Esophagus (tissue), 2 donors: ENCODE data around the gene AAMDC. TPM values are rescaled to one million over a fixed set of nuclear protein-coding genes. Genes with fewer than 3 reads are reported as not detected.
"Not testable (repeated sequence)": the region's sequence is repeated elsewhere in the genome, so short reads cannot be mapped to it uniquely, and the experiment has no call there.

ENCODE experiments used
- H3K27ac ChIP-seq, 2 donors: one replicate each; pipeline ENCODE4 v1.5.1; 2013; ENCODE audit warnings: low read depth in 2 of 2, mild to moderate bottlenecking in 2 of 2, inconsistent platforms in 1 of 2, low read length in 1 of 2, moderate library complexity in 1 of 2
- H3K27me3 ChIP-seq, 2 donors: one replicate each; pipeline ENCODE4 v1.6.1; 2013; ENCODE audit warnings: low read length in 2 of 2, control low read depth in 1 of 2, mild to moderate bottlenecking in 1 of 2; ENCODE audit not compliant: insufficient read depth in 2 of 2, control insufficient read depth in 1 of 2
- H3K36me3 ChIP-seq, 2 donors: one replicate each; pipeline ENCODE4 v1.6.1; 2013; ENCODE audit warnings: low read length in 1 of 2; ENCODE audit not compliant: control insufficient read depth in 2 of 2, insufficient read depth in 2 of 2
- H3K4me1 ChIP-seq, 2 donors: one replicate each; pipeline ENCODE4 v1.6.1; 2013; ENCODE audit warnings: low read length in 1 of 2; ENCODE audit not compliant: control insufficient read depth in 2 of 2, insufficient read depth in 2 of 2
- H3K4me3 ChIP-seq, 2 donors: one replicate each; pipeline ENCODE4 v1.5.1; 2013; ENCODE audit warnings: low read length in 2 of 2, mild to moderate bottlenecking in 2 of 2, low read depth in 1 of 2, moderate library complexity in 1 of 2
- H3K9me3 ChIP-seq, 2 donors: one replicate each; pipeline ENCODE4 v1.6.1; 2013; ENCODE audit warnings: mild to moderate bottlenecking in 2 of 2, low read depth in 1 of 2, low read length in 1 of 2, moderate library complexity in 1 of 2; ENCODE audit not compliant: control insufficient read depth in 2 of 2, insufficient read depth in 1 of 2
- WGBS, 2 donors: extraction: QIAGEN DNeasy Blood & Tissue Kit; methylation state at CpG; one replicate each; pipeline ENCODE4 v1.1.7; 2013; 5-methylcytosine and 5-hydroxymethylcytosine counted together
- polyA plus RNA-seq, 2 donors: library from polyadenylated mRNA; stranded (reverse); fragments of 200-250 nt; gene quantifications; one replicate each; pipeline ENCODE4 v1.2.3, GENCODE V29; 2013
- donor health status: healthy with polysubstance abuse.
- donor health status: Bipolar disorder and iron deficiency.

AAMDC gene
- polyA plus RNA-seq, 2 donors = 29.6 to 35.2 TPM

DNA sequence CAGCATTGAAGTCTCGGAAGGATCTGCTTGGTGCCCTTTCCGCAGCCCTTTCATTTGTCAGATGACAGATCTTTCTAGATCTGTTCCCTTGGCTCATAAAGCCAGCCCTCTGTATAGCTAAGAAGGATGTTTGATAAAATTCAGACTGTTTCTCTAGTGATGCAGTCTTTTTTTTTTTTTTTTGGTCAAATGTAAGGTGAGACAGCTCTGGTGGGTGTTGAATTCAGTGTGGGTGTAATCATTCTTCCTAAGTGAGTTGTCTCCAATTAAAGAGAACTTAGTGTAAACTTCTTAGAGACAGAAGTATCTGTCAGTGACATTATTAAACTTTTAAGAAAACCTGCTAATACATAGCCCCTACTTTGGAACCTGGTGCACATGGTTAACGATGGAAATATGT, 53.3 kb downstream of the AAMDC start:
- no peaks in the 10 kb centered on the region for H3K9me3 ChIP-seq
- peaks cover 3 to 15% of the 10 kb centered on the region in 2 donors for H3K36me3 ChIP-seq
- H3K27me3 ChIP-seq = no peaks in the 10 kb centered on the region
- no peak overlapping the region for H3K4me3 ChIP-seq
- no peak overlapping the region for H3K27ac ChIP-seq
- WGBS, 2 donors = 94% methylated on average over 3 of the region's 3 CpGs
- H3K4me1 ChIP-seq = no peaks in the 10 kb centered on the region

DNA sequence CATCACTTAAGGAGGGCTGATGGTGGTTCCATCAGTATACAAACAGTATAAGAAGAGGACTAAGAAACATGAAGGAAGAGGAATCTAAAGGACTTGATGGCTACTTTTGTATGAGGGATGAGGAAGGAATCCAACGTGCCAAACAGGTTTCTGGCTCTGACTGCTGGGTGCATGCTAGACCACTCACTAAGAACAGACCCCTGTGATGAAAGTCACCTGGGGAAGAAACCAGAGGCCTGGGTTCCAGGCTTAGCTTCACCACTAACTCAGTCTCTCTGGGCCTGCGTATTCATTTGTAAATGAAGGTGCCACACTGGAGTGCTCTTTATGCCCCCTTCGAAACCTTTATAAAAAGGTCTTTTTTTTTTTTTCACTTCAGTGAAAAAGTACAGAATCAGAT, 55.1 kb downstream of the AAMDC start:
- 82 to 86% methylated on average over 3 of the region's 3 CpGs for WGBS, 2 donors
- Histone ChIP-seq H3K27me3 (no peaks in the 10 kb centered on the region), H3K9me3 (no peaks in the 10 kb centered on the region), H3K4me3 (no peak overlapping the region), H3K27ac (no peak overlapping the region), H3K36me3 (peaks cover 0 to 12% of the 10 kb centered on the region in 2 donors), H3K4me1 (no peaks in the 10 kb centered on the region)

DNA sequence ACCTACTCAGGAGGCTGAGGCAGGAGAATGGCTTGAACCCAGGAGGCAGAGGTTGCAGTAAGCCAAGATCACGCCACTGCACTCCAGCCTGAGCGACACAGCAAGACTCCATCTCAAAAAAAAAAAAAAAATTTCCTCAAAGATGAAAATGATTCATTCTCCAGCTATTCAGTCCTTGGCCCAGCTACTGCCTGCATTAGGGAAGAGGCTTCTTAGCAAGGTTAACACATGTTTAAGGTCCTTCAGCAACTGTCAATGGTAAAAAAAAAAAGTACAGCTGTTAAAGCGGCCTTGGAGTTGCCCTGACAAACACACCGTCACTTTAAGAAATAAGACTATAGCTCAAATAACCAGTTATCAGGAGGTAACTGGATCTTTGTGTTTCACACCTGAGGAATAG, 57.3 kb downstream of the AAMDC start:
- 48 to 67% methylated on average over 4 of the region's 4 CpGs for WGBS, 2 donors
- not testable (repeated sequence) for H3K9me3 ChIP-seq, H3K4me3 ChIP-seq, H3K4me1 ChIP-seq, H3K27ac ChIP-seq, H3K27me3 ChIP-seq
- peaks cover 2 to 12% of the 10 kb centered on the region in 2 donors for H3K36me3 ChIP-seq

DNA sequence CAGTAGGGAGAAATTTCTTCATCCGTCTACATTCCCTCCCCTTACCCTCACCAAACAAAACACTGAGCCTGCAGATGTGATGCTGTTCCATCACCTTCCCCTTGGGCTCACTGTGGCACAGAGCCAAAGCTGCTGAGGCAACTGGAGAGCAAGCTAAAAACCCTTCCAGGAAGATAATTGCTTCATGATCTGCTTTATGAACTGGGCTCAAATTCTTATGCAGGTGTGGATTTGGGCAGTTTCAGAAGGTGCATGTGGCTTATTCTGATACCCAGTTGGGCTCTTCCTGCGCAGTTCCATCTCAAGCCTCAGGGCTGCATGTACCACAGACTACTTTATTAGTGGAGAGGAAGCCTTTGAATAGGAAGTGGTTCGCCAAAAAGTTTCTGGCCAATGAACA, 58.3 kb downstream of the AAMDC start:
- Histone ChIP-seq H3K4me1 (no peaks in the 10 kb centered on the region), H3K4me3 (no peak overlapping the region), H3K27ac (no peak overlapping the region), H3K9me3 (no peaks in the 10 kb centered on the region), H3K27me3 (no peaks in the 10 kb centered on the region), H3K36me3 (peaks cover 2 to 12% of the 10 kb centered on the region in 2 donors)
- 85 to 86% methylated on average over 3 of the region's 3 CpGs for WGBS, 2 donors

DNA sequence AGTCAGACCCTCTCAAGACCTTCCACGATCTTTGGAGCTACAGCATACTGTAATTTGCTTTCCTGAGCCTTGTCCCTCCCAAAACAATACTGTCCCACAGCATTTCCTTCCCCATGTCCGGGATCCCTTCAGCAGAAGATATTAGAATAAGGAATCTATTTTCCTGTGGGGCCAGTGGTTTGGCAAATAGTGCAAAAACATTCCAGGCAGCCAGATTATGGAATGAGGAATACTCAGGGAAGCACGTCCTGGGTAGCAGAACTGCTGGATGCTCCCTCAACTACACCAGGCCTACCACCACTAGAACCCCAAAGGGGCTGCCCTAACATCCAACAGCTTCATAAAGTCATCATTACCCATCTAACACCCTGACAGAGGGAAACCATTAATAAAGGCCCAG, 61.5 kb downstream of the AAMDC start:
- Histone ChIP-seq H3K9me3 (no peaks in the 10 kb centered on the region), H3K27ac (no peak overlapping the region), H3K27me3 (no peaks in the 10 kb centered on the region), H3K4me3 (no peak overlapping the region), H3K4me1 (no peaks in the 10 kb centered on the region), H3K36me3 (peaks cover 6 to 8% of the 10 kb centered on the region in 2 donors)
- WGBS, 2 donors = 90 to 91% methylated on average over 3 of the region's 3 CpGs

DNA sequence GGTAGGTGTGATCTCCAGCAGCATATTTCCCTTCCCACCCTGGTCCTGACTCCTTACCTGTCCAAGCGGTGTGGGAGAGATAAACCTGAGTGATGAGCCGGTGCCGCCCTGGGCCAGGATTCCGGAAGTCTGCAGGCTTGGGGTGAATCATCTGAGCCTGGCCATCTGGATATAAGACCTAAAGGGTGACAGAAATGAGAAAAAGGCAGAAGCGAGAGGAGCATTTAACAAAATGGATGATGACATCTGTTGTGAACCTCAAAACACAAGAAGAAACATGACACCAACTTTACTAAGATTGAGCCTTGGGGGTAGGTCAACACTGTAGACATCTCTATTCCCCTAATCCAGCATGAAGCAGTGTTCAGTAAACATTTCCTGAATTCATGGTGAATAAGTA, 62.8 kb downstream of the AAMDC start:
- H3K27ac ChIP-seq = no peak overlapping the region
- 95 to 98% methylated on average over 5 of the region's 5 CpGs for WGBS, 2 donors
- H3K4me1 ChIP-seq = no peaks in the 10 kb centered on the region
- peaks cover 6 to 8% of the 10 kb centered on the region in 2 donors for H3K36me3 ChIP-seq
- no peaks in the 10 kb centered on the region for H3K9me3 ChIP-seq
- no peak overlapping the region for H3K4me3 ChIP-seq
- H3K27me3 ChIP-seq = no peaks in the 10 kb centered on the region

DNA sequence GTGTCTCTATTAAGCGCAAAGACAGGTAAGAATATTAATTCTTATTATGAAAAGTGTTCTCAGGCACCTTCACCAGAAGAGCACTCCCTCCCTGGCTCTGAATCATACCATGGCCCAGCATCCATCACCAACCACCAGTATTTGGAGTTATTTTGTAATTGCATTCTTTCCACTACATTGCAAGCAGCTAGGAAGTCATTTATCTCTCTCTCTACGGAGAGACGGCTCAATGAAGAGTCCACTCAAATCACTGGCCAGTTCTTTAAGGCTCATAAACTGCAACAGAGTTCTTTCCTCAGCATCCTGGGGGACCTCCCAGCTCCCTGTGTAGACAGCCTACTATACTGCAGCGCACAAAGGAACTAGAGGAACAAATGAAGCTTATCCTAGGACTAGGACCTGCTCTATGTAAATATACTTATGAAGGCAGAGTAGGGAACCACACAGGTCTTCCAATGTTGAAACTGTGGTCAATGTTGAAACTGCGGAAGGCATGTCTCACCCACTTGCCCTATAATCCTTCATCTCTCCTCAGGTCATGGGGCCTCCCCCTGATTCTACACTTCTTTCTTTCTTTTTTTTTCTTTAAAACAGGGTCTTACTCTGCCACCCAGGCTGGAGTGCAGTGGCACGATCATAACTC, 63.4 kb downstream of the AAMDC start:
- Histone ChIP-seq H3K27me3 (no peaks in the 10 kb centered on the region), H3K4me1 (no peaks in the 10 kb centered on the region), H3K4me3 (no peak overlapping the region), H3K27ac (no peak overlapping the region), H3K36me3 (peaks cover 6 to 8% of the 10 kb centered on the region in 2 donors), H3K9me3 (no peaks in the 10 kb centered on the region)
- 91 to 92% methylated on average over 6 of the region's 6 CpGs for WGBS, 2 donors

DNA sequence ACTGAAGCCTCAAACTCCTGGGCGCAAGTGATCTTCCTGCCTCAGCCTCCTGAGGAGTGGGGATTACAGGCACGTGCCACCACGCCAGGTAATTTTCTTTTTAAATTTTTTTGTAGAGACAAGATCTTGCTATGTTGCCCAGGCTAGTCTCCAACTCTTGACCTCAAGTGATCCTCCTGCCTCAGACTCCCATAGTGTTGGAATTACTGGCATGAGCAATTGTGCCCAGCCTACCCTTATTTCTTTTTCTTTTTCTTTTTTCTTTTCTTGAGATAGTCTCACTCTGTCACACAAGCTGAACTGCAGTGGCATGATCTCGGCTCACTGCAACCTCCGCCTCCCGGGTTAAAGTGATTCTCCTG, 63.9 kb downstream of the AAMDC start:
- Histone ChIP-seq H3K4me1 (no peaks in the 10 kb centered on the region), H3K9me3 (no peaks in the 10 kb centered on the region), H3K27ac (no peak overlapping the region), H3K27me3 (no peaks in the 10 kb centered on the region), H3K4me3 (no peak overlapping the region), H3K36me3 (peaks cover 6 to 10% of the 10 kb centered on the region in 2 donors)
- 97 to 100% methylated on average over 6 of the region's 6 CpGs for WGBS, 2 donors

DNA sequence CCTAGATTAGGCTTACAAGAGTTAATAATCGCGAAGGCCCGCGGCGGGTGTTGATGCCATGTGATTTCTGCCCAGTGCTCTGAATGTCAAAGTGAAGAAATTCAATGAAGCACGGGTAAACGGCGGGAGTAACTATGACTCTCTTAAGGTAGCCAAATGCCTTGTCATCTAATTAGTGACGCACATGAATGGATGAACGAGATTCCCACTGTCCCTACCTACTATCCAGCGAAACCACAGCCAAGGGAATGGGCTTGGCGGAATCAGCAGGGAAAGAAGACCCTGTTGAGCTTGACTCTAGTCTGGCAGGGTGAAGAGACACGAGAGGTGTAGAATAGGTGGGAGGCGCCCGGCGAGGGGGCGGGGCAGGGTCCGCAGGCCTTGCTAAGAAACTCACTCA, 65.5 kb downstream of the AAMDC start:
- H3K9me3 ChIP-seq = no peaks in the 10 kb centered on the region
- peaks cover under 1 to 10% of the 10 kb centered on the region in 2 donors for H3K36me3 ChIP-seq
- no peaks in the 10 kb centered on the region for H3K27me3 ChIP-seq
- no peak overlapping the region for H3K27ac ChIP-seq
- WGBS, 2 donors = 90 to 96% methylated on average over 18 of the region's 18 CpGs
- no peak overlapping the region for H3K4me3 ChIP-seq
- no peaks in the 10 kb centered on the region for H3K4me1 ChIP-seq

DNA sequence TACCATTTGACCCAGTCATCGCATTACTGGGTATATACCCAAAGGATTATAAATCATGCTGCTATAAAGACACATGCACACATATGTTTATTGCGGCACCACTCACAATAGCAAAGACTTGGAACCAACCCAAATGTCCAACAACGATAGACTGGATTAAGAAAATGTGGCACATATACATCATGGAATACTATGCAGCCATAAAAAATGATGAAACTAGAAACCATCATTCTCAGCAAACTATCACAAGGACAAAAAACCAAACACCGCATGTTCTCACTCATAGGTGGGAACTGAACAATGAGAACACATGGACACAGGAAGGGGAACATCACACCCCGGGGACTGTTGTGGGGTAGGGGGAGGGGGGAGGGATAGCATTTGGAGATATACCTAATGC, 68.1 kb downstream of the AAMDC start:
- H3K36me3 ChIP-seq, H3K4me3 ChIP-seq, H3K4me1 ChIP-seq, H3K9me3 ChIP-seq, H3K27ac ChIP-seq, H3K27me3 ChIP-seq: not testable (repeated sequence)
- 94% methylated on average over 5 of the region's 5 CpGs for WGBS, 2 donors
